Endothelial cell of umbilical vein (primary cell): Measurements from ENCODE around the gene POLR2J. TPM values are rescaled to one million over a fixed set of nuclear protein-coding genes. Genes with fewer than 3 reads are reported as not detected.

Experiments used
- BruUV-seq: library from RNA; stranded (reverse); fragments of 400-500 nt; replicated peaks from 2 replicates; lab custom pipeline; 2021; lab: Mats Ljungman, UMichigan
- CTCF ChIA-PET: fragments of 300-600, 350-600 bp; sonication (Branson Sonifier 250); formaldehyde crosslinking; loops from one replicate; lab custom pipeline; 2021; ENCODE audit warnings: antibody characterized with exemption, inconsistent platforms; lab: Charles Lee
- POLR2A ChIA-PET: fragments of 300-600, 350-600 bp; sonication (Branson Sonifier 250); formaldehyde crosslinking; loops from one replicate; lab custom pipeline; 2021; ENCODE audit warnings: antibody characterized with exemption, inconsistent platforms; lab: Charles Lee
- DNase-seq: peaks from one replicate; pipeline ENCODE4 v3.0.0-alpha.2; 2011; ENCODE audit warnings: low read depth, low spot score
- FAIRE-seq: peaks from 2 replicates; lab custom pipeline; 2011; peaks lifted over from hg19 to GRCh38; lab: Jason Lieb, UNC
- H2AFZ ChIP-seq: 2 replicates; pipeline ENCODE4 v1.6.0; 2012; ENCODE audit warnings: low read depth, low read length, control low read depth, inconsistent platforms
- H3K27ac ChIP-seq: 2 replicates; pipeline ENCODE4 v1.5.1; 2011; ENCODE audit warnings: low read depth, mild to moderate bottlenecking, control low read depth, low read length, moderate library complexity; ENCODE audit not compliant: insufficient read depth
- H3K27me3 ChIP-seq, 2 experiments: 2 replicates each; pipeline versions ENCODE4 v1.6.0 to v1.6.1; 2011; ENCODE audit warnings: low read length in 2 of 2, mixed read lengths in 1 of 2; ENCODE audit not compliant: control insufficient read depth in 2 of 2, insufficient read depth in 2 of 2
- H3K36me3 ChIP-seq, 2 experiments: 2 replicates in 1 of 2; 3 replicates in 1 of 2; pipeline ENCODE4 v1.5.1; 2011; ENCODE audit warnings: low read length in 2 of 2, mild to moderate bottlenecking in 1 of 2, moderate library complexity in 1 of 2; ENCODE audit not compliant: control insufficient read depth in 2 of 2, insufficient read depth in 2 of 2; ENCODE audit errors: extremely low read depth in 1 of 2
- H3K4me1 ChIP-seq: 3 replicates; pipeline ENCODE4 v1.5.1; 2011; ENCODE audit warnings: mild to moderate bottlenecking, low read length; ENCODE audit not compliant: control insufficient read depth, insufficient read depth; ENCODE audit errors: extremely low read depth
- H3K4me2 ChIP-seq: 2 replicates; pipeline ENCODE4 v1.6.1; 2011; ENCODE audit warnings: low read length, control low read depth, mixed read lengths; ENCODE audit not compliant: insufficient read depth
- H3K4me3 ChIP-seq, 3 experiments: fragments of 200-600 bp in 1 of 3; sonication (generic), shearing (Covaris generic) in 1 of 3; replicated peaks in 1 of 3; 2 replicates each; pipeline ENCODE4 v1.5.1; 2011 to 2016; ENCODE audit warnings: control low read depth in 3 of 3, low read length in 3 of 3, mild to moderate bottlenecking in 2 of 3, inconsistent platforms in 1 of 3, low read depth in 1 of 3, moderate library complexity in 1 of 3; ENCODE audit not compliant: insufficient read depth in 1 of 3
- H3K79me2 ChIP-seq: 2 replicates; pipeline ENCODE4 v1.6.0; 2012; ENCODE audit warnings: low read length, inconsistent platforms; ENCODE audit not compliant: control insufficient read depth, insufficient read depth
- H3K9ac ChIP-seq: replicated peaks from 2 replicates; pipeline ENCODE3; 2011; ENCODE audit warnings: low read length, control low read depth; ENCODE audit not compliant: insufficient read depth; ENCODE audit errors: extremely low read depth
- H3K9me1 ChIP-seq: replicated peaks from 3 replicates; pipeline ENCODE4 v1.6.0; 2011; ENCODE audit warnings: mild to moderate bottlenecking, low read length; ENCODE audit not compliant: control insufficient read depth, insufficient read depth; ENCODE audit errors: extremely low read depth
- H3K9me3 ChIP-seq: replicated peaks from 2 replicates; pipeline ENCODE4 v1.5.1; 2012; ENCODE audit warnings: low read length, inconsistent platforms; ENCODE audit not compliant: control insufficient read depth, insufficient read depth
- H4K20me1 ChIP-seq: replicated peaks from 2 replicates; pipeline ENCODE3; 2011; ENCODE audit warnings: mild to moderate bottlenecking, low read length; ENCODE audit not compliant: control insufficient read depth, insufficient read depth; ENCODE audit errors: extremely low read depth
- CTCF ChIP-seq, 2 donors: IDR thresholded peaks; 1 replicate in 1 of 2; 2 replicates in 1 of 2; pipeline ENCODE4 v1.5.1; 2011; ENCODE audit warnings: low read length in 2 of 2, mild to moderate bottlenecking in 2 of 2, moderate library complexity in 2 of 2, control low read depth in 1 of 2, inconsistent platforms in 1 of 2, low read depth in 1 of 2; ENCODE audit not compliant: insufficient read depth in 1 of 2; ENCODE audit errors: extremely low read depth in 1 of 2
- EZH2 ChIP-seq: IDR thresholded peaks from 2 replicates; pipeline ENCODE4 v1.6.1; 2012; ENCODE audit warnings: borderline replicate concordance, low read depth, mild to moderate bottlenecking, moderate library complexity, low read length, inconsistent platforms; ENCODE audit not compliant: severe bottlenecking
- FOS ChIP-seq: IDR thresholded peaks from 2 replicates; pipeline ENCODE4 v1.6.1; 2011; ENCODE audit warnings: mild to moderate bottlenecking, low read length, moderate library complexity, borderline replicate concordance; ENCODE audit not compliant: insufficient read depth
- GATA2 ChIP-seq: IDR thresholded peaks from 2 replicates; pipeline ENCODE4 v1.7.0; 2011; ENCODE audit warnings: low read depth, mild to moderate bottlenecking, moderate library complexity, mixed read lengths, low read length; ENCODE audit not compliant: insufficient read length, insufficient read depth
- JUN ChIP-seq: IDR thresholded peaks from 2 replicates; pipeline ENCODE4 v1.6.1; 2011; ENCODE audit warnings: borderline replicate concordance, low read depth; ENCODE audit not compliant: insufficient read length, insufficient read depth
- MAX ChIP-seq: IDR thresholded peaks from 2 replicates; pipeline ENCODE4 v1.6.1; 2011; ENCODE audit not compliant: insufficient read depth, insufficient read length
- MYC ChIP-seq: IDR thresholded peaks from one replicate; pipeline ENCODE4 v1.6.1; 2011; ENCODE audit warnings: mild to moderate bottlenecking, low read depth, low read length
- POLR2A ChIP-seq: IDR thresholded peaks from 2 replicates; pipeline ENCODE4 v1.6.1; 2012; ENCODE audit warnings: low read depth, mild to moderate bottlenecking, control low read depth, low read length
- POLR2AphosphoS5 ChIP-seq: IDR thresholded peaks from 2 replicates; pipeline ENCODE4 v1.6.1; 2012; ENCODE audit warnings: low read depth, mild to moderate bottlenecking, control low read depth, low read length, moderate library complexity; ENCODE audit not compliant: insufficient read depth
- dilution Hi-C: fragments of 300-500 bp; cut with MboI; formaldehyde crosslinking; loops from one replicate; pipeline ENCODE4 v1.15.0; 2019; ENCODE audit warnings: low sequenced_read_pairs; ENCODE audit not compliant: extremely low pct_ligation_motif_present
- intact Hi-C: fragments of 100-400 bp; cut with micrococcal nuclease; formaldehyde crosslinking; loops from one replicate; pipeline ENCODE4 v1.10.0; 2022
- polyA plus RNA-seq, 4 experiments: library from polyadenylated mRNA; depleted of rRNA in 3 of 4; stranded (reverse) in 3 of 4; unstranded in 1 of 4; fragments of >200 nt; gene quantifications; 2 replicates each; pipeline versions ENCODE4 v1.2.1 to v1.2.3, GENCODE V29; 2011 to 2012; ENCODE audit warnings: missing spikeins in 1 of 4
- total RNA-seq: library from RNA; stranded (reverse); gene quantifications from 2 replicates; pipeline ENCODE4 v1.2.3, GENCODE V29; 2021

Gene POLR2J
- total and polyA plus RNA-seq, 2 donors (not counting 3 experiments of a cell fraction or from before 2014, with no cell fraction given) = 48.7 to 93.6 TPM

DNA sequence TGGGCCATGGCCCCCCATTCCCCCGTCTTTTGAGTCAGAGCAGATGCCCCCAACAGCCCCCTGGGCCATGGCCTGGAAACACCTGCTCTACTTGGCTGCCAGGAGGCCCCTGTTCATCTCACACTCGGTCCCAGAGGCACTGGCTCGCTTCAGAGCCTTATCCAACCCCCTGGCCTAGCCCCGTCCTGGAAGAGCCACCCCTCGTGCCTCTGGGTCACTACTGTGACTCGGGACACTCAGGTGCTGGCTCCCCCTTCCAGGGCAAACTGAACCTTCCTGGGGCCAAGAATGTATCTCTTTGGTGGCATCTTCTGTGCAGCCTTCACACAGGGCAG is 7.0 kb downstream of the POLR2J start:
- H2AFZ ChIP-seq = no peak overlapping the region
- FAIRE-seq (no peak), DNase-seq (no peak)
- CTCF ChIA-PET = no interaction called here
- H3K9me1 ChIP-seq = no peaks in the 10 kb centered on the region
- no TSS peak for BruUV-seq
- no peak overlapping the region for H3K9ac ChIP-seq
- H3K4me2 ChIP-seq = no peak overlapping the region
- dilution Hi-C loops = no loop called here
- H3K4me1 ChIP-seq = no peaks in the 10 kb centered on the region
- H3K4me3 ChIP-seq = no peak overlapping the region
- no peak overlapping the region for H3K27ac ChIP-seq
- no peaks in the 10 kb centered on the region for H3K27me3 ChIP-seq
- no peaks in the 10 kb centered on the region for H3K9me3 ChIP-seq
- TF ChIP-seq CTCF (IDR thresholded peaks at IDR 0.05; ENCODE audit: extremely low read depth in 1 of 2, insufficient read depth in 1 of 2, low read depth in 1 of 2, low read length in 2 of 2) (no peak), POLR2AphosphoS5 (no peak), MYC (no peak), POLR2A (no peak), MAX (no peak), JUN (no peak), EZH2 (no peak), FOS (no peak), GATA2 (no peak)
- H3K36me3 ChIP-seq = peaks cover 2 to 22% of the 10 kb centered on the region in 2 experiments
- H3K79me2 ChIP-seq = no peaks in the 10 kb centered on the region
- H4K20me1 ChIP-seq = no peaks in the 10 kb centered on the region
- POLR2A ChIA-PET = no interaction called here
- intact Hi-C loops = no loop called here
